HG02870 (cell line): ENCODE results near the gene HELZ.

ENCODE experiments used
- ATAC-seq: cut with Tn5 transposase; IDR thresholded peaks from one replicate; pipeline ENCODE4 v1.9.1; 2021; ENCODE audit warnings: mild to moderate bottlenecking, moderate library complexity; ENCODE audit not compliant: unreplicated experiment

HELZ gene

DNA sequence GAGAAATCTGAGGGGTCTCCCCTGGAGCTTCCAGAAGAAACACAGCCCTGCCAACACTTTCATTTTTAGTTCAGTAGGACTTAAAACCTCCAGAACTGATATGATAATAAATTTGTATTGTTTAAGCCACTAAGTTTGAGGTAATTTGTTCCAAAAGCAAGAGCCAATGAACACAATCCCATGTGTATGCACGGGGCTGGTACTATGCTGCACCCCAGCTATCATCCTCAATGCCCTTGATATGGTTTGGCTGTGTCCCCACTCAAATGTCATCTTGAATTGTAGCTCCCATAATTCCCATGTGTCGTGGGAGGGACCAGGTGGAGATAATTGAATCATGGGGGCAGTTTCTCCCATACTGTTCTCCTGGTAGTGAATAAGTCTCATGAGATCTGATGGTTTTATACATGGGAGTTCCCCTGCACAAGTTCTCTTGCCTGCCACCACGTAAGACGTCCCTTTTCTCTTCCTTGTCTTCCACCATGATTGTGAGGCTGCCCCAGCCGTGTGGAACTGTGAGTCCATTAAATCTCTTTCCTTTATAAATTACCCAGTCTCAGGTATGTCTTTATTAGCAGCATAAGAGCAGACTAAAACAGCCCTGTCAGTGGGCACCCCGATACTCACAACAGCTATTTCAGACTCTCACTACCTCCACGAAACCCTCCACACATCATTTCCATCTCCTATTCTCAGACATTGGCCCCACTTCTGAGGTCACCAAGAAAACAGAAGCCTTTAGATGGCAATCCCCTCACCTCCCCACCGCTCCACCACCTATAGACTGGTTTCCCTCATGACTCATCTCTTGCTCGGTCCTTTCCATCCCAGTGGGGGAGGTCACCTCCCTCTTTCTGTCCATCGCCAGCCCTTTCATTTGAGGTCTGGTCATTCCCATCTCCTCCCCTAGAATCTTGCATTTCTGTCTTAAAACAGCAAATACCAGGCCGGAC lies 209.6 kb downstream of the HELZ start:
- ATAC-seq = peak; percentile 87

DNA sequence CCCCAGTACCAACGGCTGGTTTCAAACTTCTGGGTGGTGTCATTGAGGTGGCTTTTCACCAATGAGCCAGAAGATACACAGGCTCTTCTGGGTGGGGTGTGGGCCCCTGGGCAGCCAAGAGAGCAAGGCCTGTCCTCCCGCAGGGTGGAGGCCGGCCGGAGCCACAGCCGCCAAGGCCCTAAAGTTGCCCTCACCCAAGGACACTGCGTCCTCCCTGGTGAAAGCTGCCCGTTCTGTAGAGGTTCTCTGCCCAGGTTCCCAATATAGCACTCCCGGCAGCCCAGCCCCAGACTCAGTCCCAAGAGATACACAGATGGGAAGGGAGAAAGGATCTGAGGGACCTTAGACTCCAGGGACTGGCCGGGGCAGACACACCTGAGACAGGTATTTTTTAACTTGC lies 211.4 kb downstream of the HELZ start:
- no peak for ATAC-seq

DNA sequence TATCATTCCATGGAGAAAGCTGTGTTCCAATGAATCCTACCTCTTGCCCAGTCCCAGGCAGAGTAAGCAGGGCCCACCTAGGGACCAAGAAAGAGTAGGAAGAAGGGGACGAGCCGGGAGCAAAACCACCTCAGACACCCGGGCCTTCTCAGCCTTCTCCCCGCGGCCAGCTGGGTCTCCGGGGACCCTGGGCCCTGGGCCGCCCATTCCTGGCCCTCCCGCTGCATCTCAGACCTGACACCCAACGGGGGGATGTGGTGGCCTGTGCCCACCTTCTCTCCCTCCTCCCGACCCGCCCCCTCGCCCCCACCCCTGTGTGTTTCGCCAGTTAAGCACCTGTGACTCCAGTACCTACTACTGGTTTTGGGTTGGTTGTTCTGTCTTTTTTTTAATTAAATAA lies 212.0 kb downstream of the HELZ start:
- no peak for ATAC-seq

- ATAC-seq = no peak
Measured at GRCh38 chr17:67032382-67032781, 212.6 kb downstream of the HELZ start.

GRCh38 chr17:67030641-67031040 lies 214.4 kb downstream of the HELZ start:
- ATAC-seq = no peak

DNA sequence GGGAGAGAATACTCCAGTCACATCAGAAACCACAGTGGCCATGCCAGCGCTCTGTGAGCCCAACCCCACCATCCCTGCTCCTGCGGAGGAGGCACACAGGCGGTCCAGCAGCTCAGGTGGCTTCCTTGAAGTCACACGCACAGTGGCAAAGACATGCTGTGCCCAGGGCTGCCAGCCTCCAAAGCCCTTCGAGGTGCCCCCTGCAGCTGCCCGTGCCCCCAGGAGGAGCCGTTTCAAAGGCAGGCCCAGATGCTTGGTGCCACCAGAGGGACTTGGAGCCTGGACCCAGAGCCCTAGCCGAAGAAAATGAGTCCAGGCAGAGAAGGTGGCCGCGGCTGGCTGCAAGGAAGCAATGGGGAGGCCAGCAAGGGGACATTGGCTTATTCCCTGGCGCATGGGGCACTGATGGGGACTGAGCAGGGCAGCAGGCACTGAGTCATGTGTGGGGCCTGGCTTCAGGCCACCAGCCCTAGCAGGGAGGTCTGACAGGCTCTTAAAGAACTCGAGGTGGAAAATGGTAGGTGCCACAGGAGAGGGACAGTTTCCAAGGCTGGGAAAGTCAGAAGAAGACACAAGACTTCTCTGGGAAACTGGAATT lies 217.9 kb downstream of the HELZ start:
- ATAC-seq = no peak

DNA sequence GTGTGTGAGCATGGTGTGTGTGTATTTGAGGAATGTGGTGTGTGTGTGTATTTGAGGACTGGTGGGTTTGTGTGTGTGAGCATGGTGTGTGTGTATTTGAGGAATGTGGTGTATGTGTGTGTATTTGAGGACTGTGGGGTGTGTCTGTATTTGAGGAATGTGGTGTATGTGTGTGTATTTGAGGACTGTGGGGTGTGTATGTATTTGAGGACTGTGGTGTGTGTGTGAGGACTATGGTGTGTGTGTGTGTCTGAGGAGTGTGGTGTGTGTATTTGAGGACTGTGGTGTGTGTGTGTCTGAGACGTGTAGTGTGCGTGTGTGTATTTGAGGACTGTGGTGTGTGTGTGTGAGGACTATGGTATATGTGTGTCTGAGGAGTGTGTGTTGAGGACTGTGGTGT lies 218.7 kb downstream of the HELZ start:
- no peak for ATAC-seq

- ATAC-seq = no peak
Measured at GRCh38 chr17:67025216-67025792, 219.7 kb downstream of the HELZ start.

DNA sequence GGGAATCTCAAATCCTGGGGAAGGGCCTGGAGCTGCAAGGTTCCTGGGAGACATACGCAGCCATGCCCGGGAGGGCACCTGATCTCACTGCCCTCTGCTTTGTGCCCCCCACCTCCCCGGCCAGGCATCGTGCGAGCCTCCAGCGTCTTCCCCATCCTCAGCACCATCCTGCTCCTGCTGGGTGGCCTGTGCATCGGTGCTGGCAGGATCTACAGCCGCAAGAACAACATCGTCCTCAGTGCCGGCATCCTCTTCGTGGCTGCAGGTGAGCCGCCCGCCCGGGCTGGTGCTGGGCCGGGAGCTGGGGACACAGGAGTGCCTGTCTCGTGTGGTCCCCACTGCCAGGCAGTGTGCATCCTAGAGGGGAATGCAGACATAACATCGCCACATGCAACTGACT lies 220.3 kb downstream of the HELZ start:
- no peak for ATAC-seq

DNA sequence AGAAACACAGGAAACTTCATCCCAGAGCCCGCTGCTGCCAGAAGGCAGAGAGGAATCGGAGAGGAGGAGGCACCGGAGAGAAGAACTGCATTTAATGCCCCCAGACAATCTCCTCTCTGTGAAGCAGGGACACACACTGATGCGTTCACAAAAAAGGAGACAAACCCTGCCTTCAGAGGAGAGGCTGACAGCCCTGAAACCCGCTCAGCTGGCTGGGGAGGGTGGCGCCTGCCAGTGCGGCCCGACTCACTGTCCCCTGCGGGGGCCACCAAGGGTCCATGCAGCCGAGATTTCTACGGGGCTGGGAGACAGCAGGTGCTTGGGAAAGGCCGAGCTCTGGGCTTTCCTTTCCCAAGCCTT lies 222.6 kb downstream of the HELZ start:
- ATAC-seq = no peak

DNA sequence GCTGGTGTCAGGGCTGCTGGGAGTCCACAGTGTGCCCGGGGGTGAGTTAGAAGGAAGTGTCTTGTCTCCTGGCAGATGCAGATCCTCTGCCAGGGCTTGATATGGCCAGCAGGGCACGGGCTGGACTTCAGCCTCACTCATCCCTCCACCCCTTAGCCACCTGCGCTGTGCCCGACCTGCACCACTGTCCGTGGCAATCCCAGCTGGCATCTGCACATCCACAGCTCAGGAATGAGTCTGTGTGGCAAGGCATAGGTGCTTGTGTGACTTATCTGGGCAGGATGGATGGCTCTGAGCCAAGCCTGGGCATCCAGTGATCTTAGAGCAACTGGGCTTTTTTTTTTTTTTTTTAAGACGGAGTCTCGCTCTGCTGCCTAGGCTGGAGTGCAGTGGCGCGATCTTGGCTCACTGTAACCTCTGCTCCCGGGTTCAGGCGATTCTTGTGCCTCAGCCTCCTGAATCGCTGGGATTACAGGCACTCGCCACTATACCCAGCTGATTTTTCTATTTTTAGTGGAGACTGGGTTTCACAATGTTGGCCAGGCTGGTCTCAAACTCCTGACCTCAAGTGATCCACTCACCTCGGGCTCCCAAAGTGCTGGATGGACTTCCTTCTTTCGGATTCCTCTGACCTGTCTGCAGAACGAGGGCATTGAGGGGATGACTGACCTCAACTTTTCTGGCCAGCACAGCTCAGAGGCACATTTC lies 223.1 kb downstream of the HELZ start:
- ATAC-seq = no peak

GRCh38 chr17:67021196-67021595 lies 223.8 kb downstream of the HELZ start:
- no peak for ATAC-seq
